ENCODE results near the gene WDR83.
"Not testable (repeated sequence)": the region's sequence is repeated elsewhere in the genome, so short reads cannot be mapped to it uniquely, and the experiment has no call there.

DNA sequence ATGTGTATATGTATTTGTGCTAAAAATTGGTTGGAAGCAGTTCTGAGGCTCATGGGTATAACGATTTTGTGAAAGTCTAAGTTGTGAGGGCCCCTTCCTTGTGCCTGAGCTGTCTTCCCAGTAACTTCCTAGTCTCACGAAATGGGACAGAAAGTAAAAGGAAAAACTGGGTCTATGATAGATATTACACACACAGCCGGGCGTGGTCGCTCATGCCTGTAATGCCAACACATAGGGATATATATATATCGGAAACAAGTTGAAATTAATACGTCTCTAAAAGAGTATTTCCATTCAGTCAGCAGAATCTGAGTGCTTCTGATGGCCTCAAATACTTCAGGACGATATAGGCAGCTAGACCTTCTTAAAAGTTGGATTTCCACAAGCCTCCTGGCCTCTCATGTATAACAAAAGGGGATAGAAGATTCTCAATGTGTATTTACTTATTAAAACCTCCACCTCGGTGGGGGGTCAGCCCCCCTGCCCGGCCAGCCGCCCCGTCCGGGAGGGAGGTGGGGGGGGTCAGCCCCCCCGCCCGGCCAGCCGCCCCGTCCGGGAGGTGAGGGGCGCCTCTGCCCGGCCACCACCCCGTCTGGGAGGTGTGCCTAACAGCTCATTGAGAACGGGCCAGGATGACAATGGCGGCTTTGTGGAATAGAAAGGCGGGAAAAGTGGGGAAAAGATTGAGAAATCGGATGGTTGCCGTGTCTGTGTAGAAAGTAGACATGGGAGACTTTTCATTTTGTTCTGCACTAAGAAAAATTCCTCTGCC is 45.2 kb upstream of the WDR83 start:
- TF ChIP-seq, protein P1, sequence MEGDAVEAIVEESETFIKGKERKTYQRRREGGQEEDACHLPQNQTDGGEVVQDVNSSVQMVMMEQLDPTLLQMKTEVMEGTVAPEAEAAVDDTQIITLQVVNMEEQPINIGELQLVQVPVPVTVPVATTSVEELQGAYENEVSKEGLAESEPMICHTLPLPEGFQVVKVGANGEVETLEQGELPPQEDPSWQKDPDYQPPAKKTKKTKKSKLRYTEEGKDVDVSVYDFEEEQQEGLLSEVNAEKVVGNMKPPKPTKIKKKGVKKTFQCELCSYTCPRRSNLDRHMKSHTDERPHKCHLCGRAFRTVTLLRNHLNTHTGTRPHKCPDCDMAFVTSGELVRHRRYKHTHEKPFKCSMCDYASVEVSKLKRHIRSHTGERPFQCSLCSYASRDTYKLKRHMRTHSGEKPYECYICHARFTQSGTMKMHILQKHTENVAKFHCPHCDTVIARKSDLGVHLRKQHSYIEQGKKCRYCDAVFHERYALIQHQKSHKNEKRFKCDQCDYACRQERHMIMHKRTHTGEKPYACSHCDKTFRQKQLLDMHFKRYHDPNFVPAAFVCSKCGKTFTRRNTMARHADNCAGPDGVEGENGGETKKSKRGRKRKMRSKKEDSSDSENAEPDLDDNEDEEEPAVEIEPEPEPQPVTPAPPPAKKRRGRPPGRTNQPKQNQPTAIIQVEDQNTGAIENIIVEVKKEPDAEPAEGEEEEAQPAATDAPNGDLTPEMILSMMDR (IDR thresholded peaks at IDR 0.05), result not testable (repeated sequence)
- not testable (repeated sequence) for TF ChIP-seq POLR2A (IDR thresholded peaks at IDR 0.05)

All from lower leg skin (tissue), 3 donors.